BJ (cell line): ENCODE measurements around the gene AICDA. TPM values are rescaled to one million over a fixed set of nuclear protein-coding genes. Genes with fewer than 3 reads are reported as not detected.

Experiments used
- CTCF ChIA-PET: fragments of 350-600 bp; formaldehyde crosslinking; extraction: SDS; loops from one replicate; lab custom pipeline; 2021; ENCODE audit warnings: antibody characterized with exemption, inconsistent platforms; lab: Yijun Ruan, JAX
- POLR2A ChIA-PET: fragments of 300-600 bp; sonication (Branson Sonifier 250); formaldehyde crosslinking; extraction: SDS; loops from one replicate; lab custom pipeline; 2021; ENCODE audit warnings: antibody characterized with exemption; lab: Charles Lee
- DNase-seq: peaks from one replicate; pipeline ENCODE4 v3.0.0-alpha.2; 2011; ENCODE audit warnings: low read depth
- H3K27me3 ChIP-seq: 2 replicates; pipeline ENCODE4 v1.6.0; 2011; ENCODE audit warnings: low read length; ENCODE audit not compliant: control insufficient read depth, insufficient read depth
- H3K36me3 ChIP-seq: 2 replicates; pipeline ENCODE4 v1.5.1; 2011; ENCODE audit warnings: low read length; ENCODE audit not compliant: control insufficient read depth, insufficient read depth
- H3K4me3 ChIP-seq: 2 replicates; pipeline ENCODE4 v1.5.1; 2011; ENCODE audit warnings: low read depth, mild to moderate bottlenecking, control low read depth, low read length
- CTCF ChIP-seq: IDR thresholded peaks from 2 replicates; pipeline ENCODE4 v1.5.1; 2011; ENCODE audit warnings: low read depth, mild to moderate bottlenecking, control low read depth, inconsistent platforms, low read length, moderate library complexity; ENCODE audit not compliant: insufficient read depth
- polyA plus RNA-seq: library from polyadenylated mRNA; depleted of rRNA; stranded (reverse); fragments of >200 nt; gene quantifications from 2 replicates; pipeline ENCODE4 v1.2.3, GENCODE V29; 2011

Gene AICDA
- polyA plus RNA-seq, 1 experiment, result not detected

- Histone ChIP-seq H3K4me3 (no peak overlapping the region), H3K27me3 (no peaks in the 10 kb centered on the region), H3K36me3 (no peaks in the 10 kb centered on the region)
- peak; percentile 85 for TF ChIP-seq CTCF
- ChIA-PET POLR2A (no interaction called here), CTCF (interaction anchor here (0.7 to 3.3 kb wide), 15 partner anchors 9 to 214 kb away, joined by 3 to 32 read pairs (median 4); no protein-coding TSS in a partner anchor)
- DNase-seq, result no peak
These were observed 3.5 kb downstream of the AICDA start for GRCh38 chr12:8609061-8609570.

- Histone ChIP-seq H3K36me3 (no peaks in the 10 kb centered on the region), H3K4me3 (no peak overlapping the region), H3K27me3 (no peaks in the 10 kb centered on the region)
- ChIA-PET POLR2A (no interaction called here), CTCF (interaction anchor here (1.5 kb wide), 1 partner anchor 62 kb away, joined by 7 read pairs; no protein-coding TSS in a partner anchor)
- DNase-seq, result no peak
- no peak for TF ChIP-seq CTCF
These were observed 5.8 kb downstream of the AICDA start for GRCh38 chr12:8606890-8607289.

DNA sequence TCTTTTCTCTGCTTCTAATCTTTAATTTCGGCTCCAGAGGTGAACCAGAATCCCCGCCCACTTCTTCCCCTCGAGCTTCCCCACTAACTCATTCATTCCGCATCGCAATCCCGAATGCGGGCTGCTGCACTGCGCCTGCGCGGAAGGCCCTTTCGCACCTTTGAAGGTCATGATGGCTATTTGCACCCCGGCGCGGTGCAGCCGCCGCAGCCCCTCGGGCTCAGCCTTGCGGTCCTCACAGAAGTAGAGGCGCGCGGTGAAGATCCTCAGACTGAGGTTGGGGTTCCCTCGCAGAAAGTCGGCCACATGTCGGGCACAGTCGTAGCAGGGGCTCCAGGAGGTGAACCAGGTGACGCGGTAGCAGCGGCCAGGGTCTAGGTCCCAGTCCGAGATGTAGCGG is 7.6 kb downstream of the AICDA start:
- no peaks in the 10 kb centered on the region for H3K36me3 ChIP-seq
- POLR2A ChIA-PET, result no interaction called here
- no peak for DNase-seq
- H3K27me3 ChIP-seq, result no peaks in the 10 kb centered on the region
- TF ChIP-seq CTCF, result no peak
- no peak overlapping the region for H3K4me3 ChIP-seq
- CTCF ChIA-PET, result interaction anchor here (0.6 kb wide), 1 partner anchor 11 kb away, joined by 3 read pairs; no protein-coding TSS in a partner anchor

DNA sequence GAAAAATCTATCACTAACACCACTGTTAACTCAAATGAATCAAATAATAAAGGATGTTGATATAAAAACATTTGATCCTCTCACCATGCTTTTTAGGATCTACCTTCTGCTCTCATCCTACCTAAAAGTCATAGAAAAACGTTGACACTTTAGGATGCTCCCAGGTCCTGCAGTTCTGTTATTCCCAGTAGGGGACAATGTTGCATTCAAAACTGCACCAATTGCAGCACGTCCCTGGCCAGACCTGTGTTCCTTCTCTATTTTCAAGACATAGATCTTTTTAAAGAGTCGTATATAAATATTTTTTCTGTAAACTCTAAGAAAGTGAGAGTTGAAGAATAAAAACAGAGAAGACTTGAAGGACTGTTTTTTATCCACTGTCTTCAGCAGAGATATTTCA is 8.8 kb downstream of the AICDA start:
- no peak for DNase-seq
- ChIA-PET CTCF (no interaction called here), POLR2A (no interaction called here)
- no peak for TF ChIP-seq CTCF
- Histone ChIP-seq H3K4me3 (no peak overlapping the region), H3K27me3 (no peaks in the 10 kb centered on the region), H3K36me3 (no peaks in the 10 kb centered on the region)

GRCh38 chr12:8603286-8603685 is 9.4 kb downstream of the AICDA start:
- no peak for DNase-seq
- TF ChIP-seq CTCF, result no peak
- Histone ChIP-seq H3K36me3 (no peaks in the 10 kb centered on the region), H3K27me3 (no peaks in the 10 kb centered on the region), H3K4me3 (no peak overlapping the region)
- ChIA-PET POLR2A (no interaction called here), CTCF (no interaction called here)
